Activated T-cell treated with anti-CD3 and anti-CD28 coated beads, Interleukin-2, amount 50 U/mL, for 4 hours (primary cell): ENCODE results near the gene FLRT2. TPM values are rescaled to one million over a fixed set of nuclear protein-coding genes. Genes with fewer than 3 reads are reported as not detected.

Experiments
- ATAC-seq, 2 donors: fragments of 200-7000 bp; cut with Tn5 transposase; one replicate each; pipeline ENCODE4 v1.10.0; 2021
- DNase-seq: peaks from one replicate; pipeline ENCODE4 v3.0.0-alpha.2; 2020
- H3K27me3 Mint-ChIP-seq: one replicate; pipeline ENCODE4 v1.8.0; 2021; ENCODE audit warnings: low read depth, mixed read lengths
- H3K36me3 Mint-ChIP-seq: one replicate; pipeline ENCODE4 v1.8.0; 2022; ENCODE audit warnings: mixed read lengths; ENCODE audit not compliant: insufficient read depth
- H3K4me1 Mint-ChIP-seq: one replicate; pipeline ENCODE4 v1.8.0; 2021; ENCODE audit warnings: low read depth, mixed read lengths
- H3K4me3 Mint-ChIP-seq: one replicate; pipeline ENCODE4 v1.8.0; 2021; ENCODE audit warnings: mild to moderate bottlenecking, moderate library complexity, mixed read lengths
- H3K9me3 Mint-ChIP-seq: one replicate; pipeline ENCODE4 v1.8.0; 2021; ENCODE audit warnings: mixed read lengths
- total RNA-seq, 3 donors: library from RNA; stranded (reverse); gene quantifications; one replicate each; pipeline ENCODE4 v1.2.1, GENCODE V29; 2021

FLRT2 gene
- total RNA-seq, 3 donors from 2014 or later = 0.18 TPM; not detected in 2

DNA sequence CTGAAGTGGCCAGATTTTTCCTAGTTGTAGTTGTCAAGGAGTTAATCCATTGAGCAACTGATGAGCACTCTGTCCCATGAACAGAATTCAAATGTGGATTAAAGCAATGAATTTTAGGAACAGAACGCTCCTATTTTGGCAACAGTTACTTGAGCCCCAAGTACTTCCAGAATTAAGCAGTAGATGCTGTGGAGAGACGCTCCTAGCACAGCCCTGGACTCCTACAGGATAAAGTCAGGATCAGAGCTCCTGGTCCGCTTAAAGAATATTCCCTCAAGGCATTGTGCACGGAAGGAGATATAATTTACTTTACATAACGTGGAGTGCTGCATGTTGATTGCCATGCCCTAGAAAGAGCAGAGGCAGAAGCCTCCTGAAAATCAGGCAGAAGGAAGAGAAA, 53.4 kb downstream of the FLRT2 start:
- Mint-ChIP-seq H3K4me3 (no peak overlapping the region), H3K9me3 (no peaks in the 10 kb centered on the region), H3K36me3 (peaks cover 2% of the 10 kb centered on the region), H3K4me1 (peaks cover 3% of the 10 kb centered on the region), H3K27me3 (peaks cover 2% of the 10 kb centered on the region)
- ATAC-seq (no peak), DNase-seq (no peak)

DNA sequence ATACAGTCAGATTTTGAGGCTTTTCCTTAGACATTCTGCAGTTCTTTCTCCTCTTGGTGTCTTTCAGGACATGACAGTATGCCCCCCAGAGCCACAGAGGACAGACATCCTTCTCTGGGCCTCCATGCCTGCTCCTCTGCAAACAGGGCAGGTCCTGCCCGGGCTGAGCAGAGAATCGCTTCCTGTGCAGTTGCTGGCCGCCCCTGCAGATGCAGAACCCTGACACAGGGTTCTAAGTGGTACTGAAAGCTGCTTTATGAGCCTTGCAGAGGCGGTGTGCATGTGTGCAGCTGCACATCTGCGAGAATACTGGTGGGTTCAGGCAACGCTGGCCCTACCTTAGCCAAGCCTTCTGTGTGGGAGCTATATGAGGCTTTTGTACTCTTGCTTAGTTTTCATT, 54.5 kb downstream of the FLRT2 start:
- H3K27me3 Mint-ChIP-seq = peaks cover 2% of the 10 kb centered on the region
- no peak overlapping the region for H3K4me3 Mint-ChIP-seq
- no peak for ATAC-seq
- no peak for DNase-seq
- peaks cover 6% of the 10 kb centered on the region for H3K9me3 Mint-ChIP-seq
- H3K36me3 Mint-ChIP-seq = peaks cover 2% of the 10 kb centered on the region
- H3K4me1 Mint-ChIP-seq = peaks cover 3% of the 10 kb centered on the region

DNA sequence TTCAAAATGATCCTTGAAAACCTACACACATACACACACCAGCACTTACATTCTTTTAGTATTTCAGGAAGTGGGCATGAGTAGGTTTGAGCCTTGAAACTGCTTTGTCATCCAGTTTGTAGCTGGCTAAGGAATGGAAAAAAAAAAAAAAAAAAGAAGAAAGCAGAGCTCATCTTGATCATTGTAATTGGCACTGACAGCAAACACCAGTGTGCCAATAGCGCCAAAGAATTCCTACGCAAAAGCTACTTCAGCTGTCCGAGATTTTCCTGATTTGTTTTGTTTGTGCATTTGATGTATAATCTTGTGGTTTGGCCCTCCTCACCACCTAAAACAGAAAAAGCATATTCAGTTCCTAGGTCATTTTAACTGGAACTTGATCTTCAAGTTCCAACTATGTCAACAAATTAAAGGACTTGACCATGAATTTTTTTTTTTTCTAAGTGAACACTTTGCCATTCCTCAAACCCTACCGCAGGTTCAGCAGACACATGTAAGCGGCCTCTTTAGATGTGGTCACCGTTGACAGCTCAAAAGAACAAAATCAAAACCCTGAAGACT, 57.3 kb downstream of the FLRT2 start:
- peaks cover 4% of the 10 kb centered on the region for H3K27me3 Mint-ChIP-seq
- peaks cover 10% of the 10 kb centered on the region for H3K9me3 Mint-ChIP-seq
- H3K36me3 Mint-ChIP-seq = peaks cover 2% of the 10 kb centered on the region
- no peak for ATAC-seq
- DNase-seq = no peak
- no peak overlapping the region for H3K4me3 Mint-ChIP-seq
- peaks cover 3% of the 10 kb centered on the region for H3K4me1 Mint-ChIP-seq

DNA sequence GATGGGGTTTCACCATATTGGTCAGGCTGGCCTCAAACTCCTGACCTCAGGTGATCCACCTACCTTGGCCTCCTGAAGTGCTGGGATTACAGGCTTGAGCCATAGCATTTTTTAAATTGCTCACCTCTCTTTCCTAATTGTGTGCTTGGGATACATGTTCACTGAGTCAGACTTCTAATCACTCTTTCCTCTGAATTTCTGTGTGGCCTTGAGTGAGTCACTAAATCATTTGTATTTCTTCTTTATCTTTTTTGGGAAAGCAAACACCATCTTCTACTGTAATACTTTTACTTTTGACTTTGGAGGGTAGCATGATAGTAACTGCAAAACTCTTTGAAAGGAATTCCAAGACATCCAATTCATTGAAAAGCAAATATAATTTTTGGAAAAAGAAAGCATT, 60.8 kb downstream of the FLRT2 start:
- DNase-seq = no peak
- Mint-ChIP-seq H3K4me1 (peaks cover 3% of the 10 kb centered on the region), H3K27me3 (peaks cover 2% of the 10 kb centered on the region), H3K4me3 (no peak overlapping the region), H3K36me3 (peaks cover 2% of the 10 kb centered on the region), H3K9me3 (peaks cover 10% of the 10 kb centered on the region)
- ATAC-seq = no peak

DNA sequence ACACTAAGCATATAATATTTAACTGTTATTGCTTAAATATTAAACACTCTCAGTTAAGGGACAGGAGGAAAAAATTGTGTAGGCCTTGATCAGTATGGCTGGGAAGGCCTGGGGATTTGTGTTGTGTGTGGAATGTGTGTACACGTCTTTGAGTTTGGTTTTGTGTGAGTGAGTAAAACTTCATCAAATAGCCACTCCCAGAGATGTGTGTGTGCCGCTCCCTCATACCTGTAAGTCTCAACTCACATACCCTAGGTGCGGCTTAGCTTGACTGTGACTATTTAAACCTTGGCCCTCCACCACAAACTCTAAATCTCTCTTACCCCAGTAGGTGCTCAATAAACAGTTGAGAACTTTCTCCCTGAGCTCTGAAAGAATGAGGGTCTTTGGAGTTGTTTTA, 64.3 kb downstream of the FLRT2 start:
- peaks cover 2% of the 10 kb centered on the region for H3K27me3 Mint-ChIP-seq

GRCh38 chr14:85595981-85596380, 66.0 kb downstream of the FLRT2 start:
- DNase-seq = no peak
- Mint-ChIP-seq H3K36me3 (no peaks in the 10 kb centered on the region), H3K4me1 (no peaks in the 10 kb centered on the region), H3K27me3 (no peaks in the 10 kb centered on the region), H3K9me3 (peaks cover 4% of the 10 kb centered on the region), H3K4me3 (no peak overlapping the region)
- no peak for ATAC-seq

More for the DNA sequence above, 64.3 kb downstream of the FLRT2 start:
- ATAC-seq = no peak
- no peaks in the 10 kb centered on the region for H3K4me1 Mint-ChIP-seq
- H3K36me3 Mint-ChIP-seq = no peaks in the 10 kb centered on the region
- no peak overlapping the region for H3K4me3 Mint-ChIP-seq
- no peak for DNase-seq
- peaks cover 4% of the 10 kb centered on the region for H3K9me3 Mint-ChIP-seq

- Mint-ChIP-seq H3K4me3 (no peak overlapping the region), H3K9me3 (peaks cover 4% of the 10 kb centered on the region), H3K4me1 (no peaks in the 10 kb centered on the region), H3K36me3 (no peaks in the 10 kb centered on the region), H3K27me3 (no peaks in the 10 kb centered on the region)
- no peak for DNase-seq
- ATAC-seq = no peak
Observed at GRCh38 chr14:85596562-85596961, 66.6 kb downstream of the FLRT2 start.

DNA sequence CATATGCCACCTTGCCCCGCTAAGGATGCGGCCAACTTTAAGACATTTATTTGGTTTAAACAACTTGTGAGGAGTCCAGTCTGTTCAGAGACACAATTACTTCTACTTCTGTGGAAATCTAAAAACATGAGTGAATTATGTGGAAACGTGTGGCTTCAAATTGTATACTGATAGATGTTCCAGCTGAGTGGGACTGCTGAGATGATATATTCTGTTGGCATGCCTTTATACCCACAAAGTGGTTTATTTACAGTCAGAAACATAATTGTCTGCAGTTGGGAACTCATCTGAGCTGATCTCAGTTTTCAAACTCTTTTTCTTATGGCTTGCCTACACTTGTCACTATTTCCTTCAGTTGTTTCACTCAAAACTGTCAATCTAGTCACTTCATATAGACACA, 67.8 kb downstream of the FLRT2 start:
- no peaks in the 10 kb centered on the region for H3K4me1 Mint-ChIP-seq
- no peaks in the 10 kb centered on the region for H3K27me3 Mint-ChIP-seq
- ATAC-seq (no peak), DNase-seq (no peak)
- H3K4me3 Mint-ChIP-seq = no peak overlapping the region
- H3K36me3 Mint-ChIP-seq = no peaks in the 10 kb centered on the region
- peaks cover 4% of the 10 kb centered on the region for H3K9me3 Mint-ChIP-seq

GRCh38 chr14:85599939-85600338, 70.0 kb downstream of the FLRT2 start:
- H3K4me1 Mint-ChIP-seq = no peaks in the 10 kb centered on the region

DNA sequence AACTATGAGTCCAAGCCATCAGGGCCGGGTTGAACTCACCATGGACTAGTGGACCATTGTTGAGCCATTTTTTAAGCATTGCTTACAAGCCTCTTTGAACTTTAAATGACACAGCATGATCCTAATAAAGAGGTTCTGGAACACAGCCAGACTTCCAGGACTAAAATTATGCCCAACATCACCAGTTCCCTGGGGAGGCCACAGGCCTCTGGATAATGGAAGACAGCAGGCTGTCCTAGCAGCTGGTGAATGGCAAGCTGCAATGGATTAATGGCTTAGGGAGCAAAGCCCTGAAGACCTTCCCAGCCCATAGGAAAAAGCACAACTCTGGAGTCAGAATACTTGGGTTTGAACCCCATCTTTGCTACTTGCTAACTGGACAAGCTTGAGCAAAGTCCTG, 71.3 kb downstream of the FLRT2 start:
- no peaks in the 10 kb centered on the region for H3K27me3 Mint-ChIP-seq

More at GRCh38 chr14:85599939-85600338, 70.0 kb downstream of the FLRT2 start:
- DNase-seq (no peak), ATAC-seq (no peak)
- H3K4me3 Mint-ChIP-seq = no peak overlapping the region
- H3K36me3 Mint-ChIP-seq = no peaks in the 10 kb centered on the region
- peaks cover 4% of the 10 kb centered on the region for H3K9me3 Mint-ChIP-seq
- H3K27me3 Mint-ChIP-seq = no peaks in the 10 kb centered on the region

DNA sequence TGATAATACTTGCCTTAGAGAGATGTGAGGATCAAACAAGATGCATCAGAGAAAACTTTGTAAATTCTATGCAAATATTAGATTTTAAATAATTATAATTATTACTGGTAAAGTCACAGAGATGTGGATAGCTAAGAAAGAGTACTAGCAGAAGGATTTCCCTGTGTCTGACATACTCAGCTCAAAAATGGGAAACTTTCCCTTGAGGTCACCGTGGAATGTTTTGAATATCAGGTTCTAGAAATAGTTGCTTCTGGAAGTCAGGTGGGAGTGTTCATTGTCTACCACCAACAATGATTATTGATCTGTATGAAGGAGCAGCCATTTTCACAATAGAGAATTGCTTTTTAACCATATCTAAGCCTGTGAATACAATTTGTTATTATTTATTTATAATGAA, 71.7 kb downstream of the FLRT2 start:
- Mint-ChIP-seq H3K36me3 (no peaks in the 10 kb centered on the region), H3K27me3 (no peaks in the 10 kb centered on the region), H3K4me3 (no peak overlapping the region), H3K4me1 (no peaks in the 10 kb centered on the region), H3K9me3 (peaks cover 8% of the 10 kb centered on the region)
- DNase-seq (no peak), ATAC-seq (no peak)

More for the DNA sequence above, 71.3 kb downstream of the FLRT2 start:
- ATAC-seq (no peak), DNase-seq (no peak)
- Mint-ChIP-seq H3K4me1 (no peaks in the 10 kb centered on the region), H3K36me3 (no peaks in the 10 kb centered on the region), H3K9me3 (peaks cover 8% of the 10 kb centered on the region), H3K4me3 (no peak overlapping the region)

DNA sequence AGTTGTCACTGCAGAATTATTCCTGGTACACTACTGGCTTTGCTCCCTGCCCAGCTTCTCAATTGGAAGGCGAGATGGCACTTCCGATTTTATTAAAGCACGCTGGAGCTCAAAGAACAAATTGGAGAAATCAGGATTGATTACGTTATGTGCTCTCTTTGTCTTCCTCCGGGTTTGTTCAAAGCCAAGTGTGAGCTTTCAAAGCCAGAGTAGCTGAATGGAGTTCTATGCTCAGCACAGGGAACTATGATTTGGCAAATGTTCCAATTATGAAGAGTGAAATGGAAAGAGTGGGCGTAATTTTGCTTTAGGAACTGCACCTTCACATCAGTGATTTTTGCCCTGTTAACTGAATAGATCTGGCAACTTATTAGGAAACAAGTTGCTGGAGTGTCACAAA, 72.4 kb downstream of the FLRT2 start:
- DNase-seq (no peak), ATAC-seq (no peak)
- Mint-ChIP-seq H3K4me1 (no peaks in the 10 kb centered on the region), H3K9me3 (peaks cover 8% of the 10 kb centered on the region), H3K4me3 (no peak overlapping the region), H3K36me3 (no peaks in the 10 kb centered on the region), H3K27me3 (no peaks in the 10 kb centered on the region)

GRCh38 chr14:85604021-85604420, 74.1 kb downstream of the FLRT2 start:
- Mint-ChIP-seq H3K9me3 (peaks cover 8% of the 10 kb centered on the region), H3K36me3 (no peaks in the 10 kb centered on the region), H3K4me1 (no peaks in the 10 kb centered on the region), H3K27me3 (no peaks in the 10 kb centered on the region), H3K4me3 (no peak overlapping the region)
- no peak for DNase-seq
- no peak for ATAC-seq

GRCh38 chr14:85604714-85605113, 74.8 kb downstream of the FLRT2 start:
- no peak for ATAC-seq
- no peak for DNase-seq
- H3K27me3 Mint-ChIP-seq = no peaks in the 10 kb centered on the region
- peaks cover 8% of the 10 kb centered on the region for H3K9me3 Mint-ChIP-seq
- no peak overlapping the region for H3K4me3 Mint-ChIP-seq
- H3K36me3 Mint-ChIP-seq = no peaks in the 10 kb centered on the region
- H3K4me1 Mint-ChIP-seq = no peaks in the 10 kb centered on the region

DNA sequence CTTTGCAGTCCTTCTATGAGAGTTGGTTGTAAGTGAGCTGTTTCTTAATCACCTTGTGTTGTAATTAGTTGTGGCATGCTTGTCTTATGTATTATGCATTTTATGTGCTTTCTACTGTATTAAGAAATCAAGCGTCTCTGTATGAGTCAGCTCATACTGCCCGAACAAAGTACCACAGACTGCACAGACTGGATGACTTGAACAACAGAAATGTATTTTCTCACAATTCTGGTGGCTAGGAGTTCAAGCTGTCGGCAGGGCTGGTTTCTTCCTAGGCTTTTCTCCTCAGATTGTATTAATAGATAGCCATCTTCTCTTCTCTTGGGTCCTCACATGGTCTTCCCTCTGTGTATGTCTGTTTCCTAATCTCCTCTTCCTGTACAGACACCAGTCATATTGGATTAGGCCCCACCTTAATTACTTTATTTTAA, 77.7 kb downstream of the FLRT2 start:
- H3K27me3 Mint-ChIP-seq = no peaks in the 10 kb centered on the region
- DNase-seq (no peak), ATAC-seq (no peak)
- no peak overlapping the region for H3K4me3 Mint-ChIP-seq
- peaks cover 4% of the 10 kb centered on the region for H3K9me3 Mint-ChIP-seq
- H3K36me3 Mint-ChIP-seq = no peaks in the 10 kb centered on the region
- no peaks in the 10 kb centered on the region for H3K4me1 Mint-ChIP-seq

DNA sequence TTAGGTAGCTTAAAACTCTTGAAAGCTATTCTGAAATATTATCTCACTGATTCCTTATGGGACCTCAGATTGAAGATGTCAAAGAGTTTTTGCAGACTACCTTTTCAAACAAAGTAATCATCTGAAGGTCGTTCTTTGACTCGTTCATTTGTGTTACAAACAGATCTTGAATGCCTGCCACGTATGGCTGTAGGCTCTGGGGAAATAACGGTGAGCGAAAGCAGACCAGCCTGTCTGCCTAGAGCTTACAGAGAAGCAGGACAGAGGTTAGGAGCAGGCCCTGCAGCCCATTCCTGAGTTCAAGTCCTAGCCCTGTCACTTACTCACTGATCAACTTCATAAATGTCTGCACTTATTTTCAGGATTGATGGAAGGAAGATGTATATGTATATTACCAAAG, 83.6 kb downstream of the FLRT2 start:
- Mint-ChIP-seq H3K4me3 (no peak overlapping the region), H3K4me1 (no peaks in the 10 kb centered on the region), H3K36me3 (no peaks in the 10 kb centered on the region), H3K9me3 (no peaks in the 10 kb centered on the region), H3K27me3 (no peaks in the 10 kb centered on the region)
- ATAC-seq = no peak
- no peak for DNase-seq
